SU-DHL-6 (cell line): Measurements from ENCODE around the gene NPIPA1.
"Not testable (repeated sequence)": the region's sequence is repeated elsewhere in the genome, so short reads cannot be mapped to it uniquely, and the experiment has no call there.

Source experiments
- CTCF ChIP-seq: fragments of 200-600 bp; sonication (generic); IDR thresholded peaks from one replicate; pipeline ENCODE4 v1.5.1; 2017; ENCODE audit warnings: antibody characterized with exemption, mild to moderate bottlenecking, low read length, moderate library complexity; ENCODE audit not compliant: insufficient read depth, poor library complexity, severe bottlenecking
- EZH2phosphoT487 ChIP-seq: fragments of 200-600 bp; sonication (generic), shearing (Covaris generic); conservative IDR thresholded peaks from 2 replicates; pipeline ENCODE4 v1.6.1; 2018; ENCODE audit warnings: mild to moderate bottlenecking, antibody characterized with exemption, low read length, moderate library complexity, mixed read lengths

- TF ChIP-seq CTCF, EZH2phosphoT487: not testable (repeated sequence)
Observed at GRCh38 chr16:14910833-14911629, 26.2 kb upstream of the NPIPA1 start.
